22Rv1 (cell line): ENCODE results near the gene OR56B4.

Experiments used
- H3K27ac ChIP-seq: fragments of 450-650 bp; 2 replicates; pipeline ENCODE4 v1.5.1; 2017
- ZFX ChIP-seq: fragments of 450-650 bp; IDR thresholded peaks from 2 replicates; pipeline ENCODE4 v1.6.1; 2017; ENCODE audit warnings: antibody characterized with exemption, borderline replicate concordance
- TF ChIP-seq, protein P1 (sequence below): fragments of 450-650 bp; IDR thresholded peaks from 2 replicates; pipeline ENCODE4 v1.5.1; 2017; ENCODE audit warnings: mild to moderate bottlenecking

Gene OR56B4

DNA sequence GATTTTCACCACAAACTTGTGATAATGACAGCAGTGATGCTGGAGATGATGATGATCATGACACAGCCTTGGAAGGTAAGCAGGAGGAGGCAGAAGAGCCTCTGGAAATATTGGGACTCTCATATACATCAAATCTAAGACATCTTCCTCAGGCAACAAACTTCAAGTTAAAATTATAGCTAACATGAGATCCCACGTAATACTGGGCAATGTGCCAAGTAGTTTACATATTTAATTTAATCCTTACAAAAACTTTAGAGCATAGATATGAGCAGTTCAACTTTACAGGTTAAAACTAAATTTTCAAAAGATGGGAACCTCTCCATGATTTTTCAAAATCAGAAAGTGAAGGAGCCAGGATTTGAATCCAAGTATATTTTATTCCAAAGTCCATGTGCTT, 43.6 kb downstream of the OR56B4 start:
- TF ChIP-seq, protein P1, sequence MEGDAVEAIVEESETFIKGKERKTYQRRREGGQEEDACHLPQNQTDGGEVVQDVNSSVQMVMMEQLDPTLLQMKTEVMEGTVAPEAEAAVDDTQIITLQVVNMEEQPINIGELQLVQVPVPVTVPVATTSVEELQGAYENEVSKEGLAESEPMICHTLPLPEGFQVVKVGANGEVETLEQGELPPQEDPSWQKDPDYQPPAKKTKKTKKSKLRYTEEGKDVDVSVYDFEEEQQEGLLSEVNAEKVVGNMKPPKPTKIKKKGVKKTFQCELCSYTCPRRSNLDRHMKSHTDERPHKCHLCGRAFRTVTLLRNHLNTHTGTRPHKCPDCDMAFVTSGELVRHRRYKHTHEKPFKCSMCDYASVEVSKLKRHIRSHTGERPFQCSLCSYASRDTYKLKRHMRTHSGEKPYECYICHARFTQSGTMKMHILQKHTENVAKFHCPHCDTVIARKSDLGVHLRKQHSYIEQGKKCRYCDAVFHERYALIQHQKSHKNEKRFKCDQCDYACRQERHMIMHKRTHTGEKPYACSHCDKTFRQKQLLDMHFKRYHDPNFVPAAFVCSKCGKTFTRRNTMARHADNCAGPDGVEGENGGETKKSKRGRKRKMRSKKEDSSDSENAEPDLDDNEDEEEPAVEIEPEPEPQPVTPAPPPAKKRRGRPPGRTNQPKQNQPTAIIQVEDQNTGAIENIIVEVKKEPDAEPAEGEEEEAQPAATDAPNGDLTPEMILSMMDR = no peak
- TF ChIP-seq ZFX = no peak
- no peak overlapping the region for H3K27ac ChIP-seq

DNA sequence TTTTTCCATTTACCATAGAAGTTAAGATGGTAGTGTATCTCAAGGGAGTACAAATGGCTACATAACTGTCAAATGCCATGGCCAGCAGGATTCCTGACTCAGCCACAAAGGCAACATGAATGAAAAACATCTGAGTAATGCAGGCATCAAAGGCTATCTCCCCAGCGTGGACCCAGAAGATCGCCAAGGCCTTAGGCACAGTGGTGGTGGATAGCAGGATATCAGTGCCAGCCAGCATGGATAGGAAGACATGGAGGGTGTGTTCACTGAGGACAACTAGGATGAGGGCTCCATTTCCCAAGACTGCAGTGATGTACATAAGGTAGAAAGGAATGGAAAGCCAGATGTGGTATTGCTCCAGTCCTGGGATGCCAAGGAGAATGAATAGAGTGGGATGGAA, 44.6 kb downstream of the OR56B4 start:
- TF ChIP-seq ZFX = no peak
- TF ChIP-seq, protein P1 = no peak
- H3K27ac ChIP-seq = no peak overlapping the region

DNA sequence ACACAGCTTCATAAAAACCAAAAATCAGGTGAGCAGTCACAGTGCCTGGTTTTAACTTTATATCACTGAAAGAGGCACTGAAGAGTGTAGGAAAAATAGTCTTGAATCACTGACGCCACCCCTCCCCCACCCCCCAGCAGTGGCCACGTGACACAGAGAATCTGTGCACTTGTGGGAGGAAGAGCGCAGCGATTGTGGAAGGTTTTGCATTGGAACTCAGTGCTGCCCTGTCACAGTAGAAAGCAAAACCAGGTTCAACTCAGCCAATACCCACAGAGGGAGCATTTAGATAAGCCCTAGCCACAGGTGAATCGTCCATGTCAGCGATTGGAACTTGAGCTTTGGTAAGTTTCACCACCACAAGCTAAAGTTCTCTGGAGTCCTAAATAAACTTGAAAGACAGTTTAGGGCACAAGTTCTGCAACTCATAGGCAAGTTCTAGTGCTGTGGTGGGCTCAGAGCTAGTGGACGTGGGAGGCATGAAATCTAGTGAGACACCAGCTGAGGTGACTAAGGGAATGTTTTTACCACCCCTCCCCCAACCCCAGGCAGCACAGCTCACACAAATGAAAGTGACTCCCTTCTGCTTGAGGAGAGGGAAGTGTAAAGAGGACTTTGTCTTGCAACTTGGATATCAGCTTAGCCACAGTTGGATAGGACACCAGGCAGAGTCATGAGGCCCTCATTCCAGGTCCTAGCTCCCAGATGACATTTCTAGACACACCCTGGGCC, 49.3 kb downstream of the OR56B4 start:
- no peak overlapping the region for H3K27ac ChIP-seq

More for the DNA sequence above, 49.3 kb downstream of the OR56B4 start:
- TF ChIP-seq ZFX = no peak
- TF ChIP-seq, protein P1 = no peak
